Measurements from ENCODE around the gene KRTAP19-6.

Gene KRTAP19-6

DNA sequence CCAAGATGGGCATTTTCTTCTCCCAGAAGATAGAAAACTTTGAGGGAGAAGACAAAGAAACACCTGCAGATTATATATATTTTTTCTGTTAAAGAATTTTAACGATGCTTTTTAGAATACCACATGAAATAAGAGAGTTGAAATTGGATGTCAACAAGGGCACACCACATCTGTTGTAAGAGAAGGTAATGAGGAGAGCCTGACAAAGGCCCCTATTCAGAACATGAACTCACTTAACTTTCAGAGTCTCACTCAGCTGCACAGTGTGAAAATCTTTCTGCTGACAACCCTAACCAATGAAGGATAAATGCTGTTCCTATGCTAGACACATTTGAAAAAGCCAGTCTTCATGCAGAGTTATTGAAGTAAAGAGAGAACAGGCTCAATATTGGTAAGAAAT is 41.2 kb upstream of the KRTAP19-6 start:
- no peak for TF ChIP-seq ZNF8 (CRISPR knock-in tag; IDR thresholded peaks at IDR 0.05)
- no peak for TF ChIP-seq PPARA (CRISPR knock-in tag; IDR thresholded peaks at IDR 0.05; ENCODE audit: borderline replicate concordance)
- TF ChIP-seq, protein P1, sequence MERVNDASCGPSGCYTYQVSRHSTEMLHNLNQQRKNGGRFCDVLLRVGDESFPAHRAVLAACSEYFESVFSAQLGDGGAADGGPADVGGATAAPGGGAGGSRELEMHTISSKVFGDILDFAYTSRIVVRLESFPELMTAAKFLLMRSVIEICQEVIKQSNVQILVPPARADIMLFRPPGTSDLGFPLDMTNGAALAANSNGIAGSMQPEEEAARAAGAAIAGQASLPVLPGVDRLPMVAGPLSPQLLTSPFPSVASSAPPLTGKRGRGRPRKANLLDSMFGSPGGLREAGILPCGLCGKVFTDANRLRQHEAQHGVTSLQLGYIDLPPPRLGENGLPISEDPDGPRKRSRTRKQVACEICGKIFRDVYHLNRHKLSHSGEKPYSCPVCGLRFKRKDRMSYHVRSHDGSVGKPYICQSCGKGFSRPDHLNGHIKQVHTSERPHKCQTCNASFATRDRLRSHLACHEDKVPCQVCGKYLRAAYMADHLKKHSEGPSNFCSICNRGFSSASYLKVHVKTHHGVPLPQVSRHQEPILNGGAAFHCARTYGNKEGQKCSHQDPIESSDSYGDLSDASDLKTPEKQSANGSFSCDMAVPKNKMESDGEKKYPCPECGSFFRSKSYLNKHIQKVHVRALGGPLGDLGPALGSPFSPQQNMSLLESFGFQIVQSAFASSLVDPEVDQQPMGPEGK (CRISPR knock-in tag; IDR thresholded peaks at IDR 0.05; ENCODE audit: borderline replicate concordance): no peak
- TF ChIP-seq RARB (CRISPR knock-in tag; IDR thresholded peaks at IDR 0.05): no peak
- TF ChIP-seq, protein P2, sequence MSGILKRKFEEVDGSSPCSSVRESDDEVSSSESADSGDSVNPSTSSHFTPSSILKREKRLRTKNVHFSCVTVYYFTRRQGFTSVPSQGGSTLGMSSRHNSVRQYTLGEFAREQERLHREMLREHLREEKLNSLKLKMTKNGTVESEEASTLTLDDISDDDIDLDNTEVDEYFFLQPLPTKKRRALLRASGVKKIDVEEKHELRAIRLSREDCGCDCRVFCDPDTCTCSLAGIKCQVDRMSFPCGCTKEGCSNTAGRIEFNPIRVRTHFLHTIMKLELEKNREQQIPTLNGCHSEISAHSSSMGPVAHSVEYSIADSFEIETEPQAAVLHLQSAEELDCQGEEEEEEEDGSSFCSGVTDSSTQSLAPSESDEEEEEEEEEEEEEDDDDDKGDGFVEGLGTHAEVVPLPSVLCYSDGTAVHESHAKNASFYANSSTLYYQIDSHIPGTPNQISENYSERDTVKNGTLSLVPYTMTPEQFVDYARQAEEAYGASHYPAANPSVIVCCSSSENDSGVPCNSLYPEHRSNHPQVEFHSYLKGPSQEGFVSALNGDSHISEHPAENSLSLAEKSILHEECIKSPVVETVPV (CRISPR knock-in tag; IDR thresholded peaks at IDR 0.05): no peak
- TF ChIP-seq GLIS3 (CRISPR knock-in tag; IDR thresholded peaks at IDR 0.05): no peak
- no peak for TF ChIP-seq ESRRG (CRISPR knock-in tag; IDR thresholded peaks at IDR 0.05)
- TF ChIP-seq OSR1 (CRISPR knock-in tag; IDR thresholded peaks at IDR 0.05): no peak
- TF ChIP-seq, protein P3, sequence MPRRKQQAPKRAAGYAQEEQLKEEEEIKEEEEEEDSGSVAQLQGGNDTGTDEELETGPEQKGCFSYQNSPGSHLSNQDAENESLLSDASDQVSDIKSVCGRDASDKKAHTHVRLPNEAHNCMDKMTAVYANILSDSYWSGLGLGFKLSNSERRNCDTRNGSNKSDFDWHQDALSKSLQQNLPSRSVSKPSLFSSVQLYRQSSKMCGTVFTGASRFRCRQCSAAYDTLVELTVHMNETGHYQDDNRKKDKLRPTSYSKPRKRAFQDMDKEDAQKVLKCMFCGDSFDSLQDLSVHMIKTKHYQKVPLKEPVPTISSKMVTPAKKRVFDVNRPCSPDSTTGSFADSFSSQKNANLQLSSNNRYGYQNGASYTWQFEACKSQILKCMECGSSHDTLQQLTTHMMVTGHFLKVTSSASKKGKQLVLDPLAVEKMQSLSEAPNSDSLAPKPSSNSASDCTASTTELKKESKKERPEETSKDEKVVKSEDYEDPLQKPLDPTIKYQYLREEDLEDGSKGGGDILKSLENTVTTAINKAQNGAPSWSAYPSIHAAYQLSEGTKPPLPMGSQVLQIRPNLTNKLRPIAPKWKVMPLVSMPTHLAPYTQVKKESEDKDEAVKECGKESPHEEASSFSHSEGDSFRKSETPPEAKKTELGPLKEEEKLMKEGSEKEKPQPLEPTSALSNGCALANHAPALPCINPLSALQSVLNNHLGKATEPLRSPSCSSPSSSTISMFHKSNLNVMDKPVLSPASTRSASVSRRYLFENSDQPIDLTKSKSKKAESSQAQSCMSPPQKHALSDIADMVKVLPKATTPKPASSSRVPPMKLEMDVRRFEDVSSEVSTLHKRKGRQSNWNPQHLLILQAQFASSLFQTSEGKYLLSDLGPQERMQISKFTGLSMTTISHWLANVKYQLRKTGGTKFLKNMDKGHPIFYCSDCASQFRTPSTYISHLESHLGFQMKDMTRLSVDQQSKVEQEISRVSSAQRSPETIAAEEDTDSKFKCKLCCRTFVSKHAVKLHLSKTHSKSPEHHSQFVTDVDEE (CRISPR knock-in tag; IDR thresholded peaks at IDR 0.05): no peak
- TF ChIP-seq, protein P4, sequence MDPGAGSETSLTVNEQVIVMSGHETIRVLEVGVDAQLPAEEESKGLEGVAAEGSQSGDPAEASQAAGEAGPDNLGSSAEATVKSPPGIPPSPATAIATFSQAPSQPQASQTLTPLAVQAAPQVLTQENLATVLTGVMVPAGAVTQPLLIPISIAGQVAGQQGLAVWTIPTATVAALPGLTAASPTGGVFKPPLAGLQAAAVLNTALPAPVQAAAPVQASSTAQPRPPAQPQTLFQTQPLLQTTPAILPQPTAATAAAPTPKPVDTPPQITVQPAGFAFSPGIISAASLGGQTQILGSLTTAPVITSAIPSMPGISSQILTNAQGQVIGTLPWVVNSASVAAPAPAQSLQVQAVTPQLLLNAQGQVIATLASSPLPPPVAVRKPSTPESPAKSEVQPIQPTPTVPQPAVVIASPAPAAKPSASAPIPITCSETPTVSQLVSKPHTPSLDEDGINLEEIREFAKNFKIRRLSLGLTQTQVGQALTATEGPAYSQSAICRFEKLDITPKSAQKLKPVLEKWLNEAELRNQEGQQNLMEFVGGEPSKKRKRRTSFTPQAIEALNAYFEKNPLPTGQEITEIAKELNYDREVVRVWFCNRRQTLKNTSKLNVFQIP (CRISPR knock-in tag; IDR thresholded peaks at IDR 0.05; ENCODE audit: borderline replicate concordance, low read depth): no peak
- TF ChIP-seq ZFP3 (CRISPR knock-in tag; IDR thresholded peaks at IDR 0.05): no peak
- no peak for TF ChIP-seq ISL1 (CRISPR knock-in tag; IDR thresholded peaks at IDR 0.05)
- TF ChIP-seq ZNF70 (CRISPR knock-in tag; IDR thresholded peaks at IDR 0.05): no peak
- no peak for TF ChIP-seq ZFP30 (CRISPR knock-in tag; IDR thresholded peaks at IDR 0.05)
- no peak for TF ChIP-seq CSDC2 (CRISPR knock-in tag; IDR thresholded peaks at IDR 0.05)
- TF ChIP-seq ZNF565 (CRISPR knock-in tag; conservative IDR thresholded peaks at IDR 0.05; ENCODE audit: low read depth): no peak
- no peak for TF ChIP-seq ZC3H10 (CRISPR knock-in tag; IDR thresholded peaks at IDR 0.05)
- no peak for TF ChIP-seq BACH2 (CRISPR knock-in tag; IDR thresholded peaks at IDR 0.05; ENCODE audit: borderline replicate concordance)
- ATAC-seq: no peak

DNA sequence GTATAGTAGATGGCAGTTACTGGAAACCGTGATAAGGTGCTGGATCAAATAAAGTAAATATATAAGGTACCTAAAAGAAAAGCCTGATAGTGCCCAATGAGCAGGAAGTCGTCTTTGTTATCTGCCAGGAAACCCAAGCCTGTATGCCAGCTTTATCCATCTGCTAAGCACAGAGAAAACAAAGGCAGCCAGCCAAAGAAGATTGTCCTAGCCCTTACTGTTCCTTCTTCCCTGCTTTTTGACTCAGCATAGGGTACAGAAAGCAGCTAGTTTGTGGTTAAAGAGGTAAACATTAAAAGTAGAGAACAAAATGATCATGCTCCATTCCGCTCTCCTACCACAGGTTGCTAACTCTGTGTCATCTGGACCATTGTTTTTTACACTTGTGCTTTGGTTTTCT is 38.5 kb upstream of the KRTAP19-6 start:
- TF ChIP-seq CSDC2 (CRISPR knock-in tag; IDR thresholded peaks at IDR 0.05) (no peak), GLIS3 (CRISPR knock-in tag; IDR thresholded peaks at IDR 0.05) (no peak), ZC3H10 (CRISPR knock-in tag; IDR thresholded peaks at IDR 0.05) (no peak), ZFP30 (CRISPR knock-in tag; IDR thresholded peaks at IDR 0.05) (no peak), ZFP3 (CRISPR knock-in tag; IDR thresholded peaks at IDR 0.05) (no peak), TOX (CRISPR knock-in tag; IDR thresholded peaks at IDR 0.05; ENCODE audit: borderline replicate concordance) (no peak), TCF4 (CRISPR knock-in tag; IDR thresholded peaks at IDR 0.05; ENCODE audit: borderline replicate concordance) (no peak), RARB (CRISPR knock-in tag; IDR thresholded peaks at IDR 0.05) (no peak), ISL1 (CRISPR knock-in tag; IDR thresholded peaks at IDR 0.05) (no peak), BACH2 (CRISPR knock-in tag; IDR thresholded peaks at IDR 0.05; ENCODE audit: borderline replicate concordance) (no peak), ARNTL (CRISPR knock-in tag; IDR thresholded peaks at IDR 0.05; ENCODE audit: borderline replicate concordance, low read depth) (no peak), ZNF565 (CRISPR knock-in tag; conservative IDR thresholded peaks at IDR 0.05; ENCODE audit: low read depth) (no peak), SNAI2 (CRISPR knock-in tag; IDR thresholded peaks at IDR 0.05) (no peak), ZNF8 (CRISPR knock-in tag; IDR thresholded peaks at IDR 0.05) (no peak), ESRRG (CRISPR knock-in tag; IDR thresholded peaks at IDR 0.05) (no peak)
- TF ChIP-seq, protein P2 (CRISPR knock-in tag; IDR thresholded peaks at IDR 0.05): no peak
- TF ChIP-seq, protein P4 (CRISPR knock-in tag; IDR thresholded peaks at IDR 0.05; ENCODE audit: borderline replicate concordance, low read depth): no peak
- TF ChIP-seq, protein P1 (CRISPR knock-in tag; IDR thresholded peaks at IDR 0.05; ENCODE audit: borderline replicate concordance): no peak
- TF ChIP-seq, protein P3 (CRISPR knock-in tag; IDR thresholded peaks at IDR 0.05): no peak
- no peak for ATAC-seq

Data from SK-N-SH treated with all-trans-retinoic acid at 6 μM for 48 hours (cell line).